Erythroblast (primary cell): ENCODE data around the gene PCDHGC5.

Experiments used
- GATA1 ChIP-seq: IDR thresholded peaks from 2 replicates; pipeline ENCODE4 v1.6.1; 2011; ENCODE audit warnings: low read depth, mild to moderate bottlenecking, control low read depth, low read length, moderate library complexity
- POLR2A ChIP-seq: IDR thresholded peaks from 2 replicates; pipeline ENCODE4 v1.6.1; 2011; ENCODE audit warnings: mild to moderate bottlenecking, low read length

GRCh38 chr5:141490771-141491170, 1.9 kb downstream of the PCDHGC5 start:
- TF ChIP-seq POLR2A = no peak
- no peak for TF ChIP-seq GATA1
